Stimulated activated naive CD4-positive, alpha-beta T cell (primary cell): ENCODE results near the gene GABRG2.
"Not testable (repeated sequence)": the region's sequence is repeated elsewhere in the genome, so short reads cannot be mapped to it uniquely, and the experiment has no call there.

Experiments
- DNase-seq, 6 experiments: peaks; one replicate each; lab custom pipeline; 2025; lab: John Stamatoyannopoulos, UW

The GABRG2 gene

GRCh38 chr5:162067655-162068411 lies at the start of gene GABRG2:
TSS of gene GABRG2 (plus strand) at chr5:162067773. CDS start at chr5:162068000, 227 bp downstream.
- DNase-seq: no peak

GRCh38 chr5:162025312-162025711 lies 42.3 kb upstream of the GABRG2 start:
- DNase-seq: no peak

- DNase-seq: no peak
Observed at GRCh38 chr5:162026803-162027202, 40.8 kb upstream of the GABRG2 start.

- no peak for DNase-seq
Observed at GRCh38 chr5:162037431-162037830, 30.1 kb upstream of the GABRG2 start.

GRCh38 chr5:162047279-162047678 lies 20.3 kb upstream of the GABRG2 start:
- no peak for DNase-seq

- DNase-seq: no peak
Observed at GRCh38 chr5:162052676-162053075, 14.9 kb upstream of the GABRG2 start.

GRCh38 chr5:162055095-162055494 lies 12.5 kb upstream of the GABRG2 start:
- not testable (repeated sequence) for DNase-seq

- no peak for DNase-seq
Observed at GRCh38 chr5:162067162-162067561, 411 bp upstream of the GABRG2 start.

GRCh38 chr5:162068412-162068811 lies 839 bp downstream of the GABRG2 start:
- no peak for DNase-seq

GRCh38 chr5:162068936-162069335 lies 1.4 kb downstream of the GABRG2 start:
- DNase-seq: no peak

GRCh38 chr5:162078805-162079204 lies 11.2 kb downstream of the GABRG2 start:
- no peak for DNase-seq

- no peak for DNase-seq
Observed at GRCh38 chr5:162091336-162091735, 23.8 kb downstream of the GABRG2 start.

GRCh38 chr5:162096448-162096847 lies 28.9 kb downstream of the GABRG2 start:
- DNase-seq: no peak

GRCh38 chr5:162107591-162107990 lies 40.0 kb downstream of the GABRG2 start:
- DNase-seq: no peak

- no peak for DNase-seq
Observed at GRCh38 chr5:162119801-162120200, 52.2 kb downstream of the GABRG2 start.

GRCh38 chr5:162128117-162128516 lies 60.5 kb downstream of the GABRG2 start:
- no peak for DNase-seq

GRCh38 chr5:162132348-162132747 lies 64.8 kb downstream of the GABRG2 start:
- no peak for DNase-seq

GRCh38 chr5:162139190-162139589 lies 71.6 kb downstream of the GABRG2 start:
- no peak for DNase-seq

- DNase-seq: no peak
Observed at GRCh38 chr5:162154242-162154641, 86.7 kb downstream of the GABRG2 start.

- DNase-seq: no peak
Observed at GRCh38 chr5:162160401-162160800, 92.8 kb downstream of the GABRG2 start.

- no peak for DNase-seq
Observed at GRCh38 chr5:162163663-162164062, 96.1 kb downstream of the GABRG2 start.

GRCh38 chr5:162174358-162174974 lies 106.9 kb downstream of the GABRG2 start:
- no peak for DNase-seq

GRCh38 chr5:162187371-162187770 lies 119.8 kb downstream of the GABRG2 start:
- DNase-seq: no peak

GRCh38 chr5:162189719-162190118 lies 122.1 kb downstream of the GABRG2 start:
- no peak for DNase-seq
